Measurements from ENCODE around the gene OTOL1. TPM values are rescaled to one million over a fixed set of nuclear protein-coding genes. Genes with fewer than 3 reads are reported as not detected.
"Not testable (repeated sequence)": the region's sequence is repeated elsewhere in the genome, so short reads cannot be mapped to it uniquely, and the experiment has no call there.

The OTOL1 gene
- total RNA-seq, 4 donors from 2014 or later: not detected

- WGBS, 2 donors: 82 to 89% methylated on average over 1 of the region's 1 CpG
- no peak overlapping the region for H3K4me3 ChIP-seq (ENCODE audit: low read depth, poor library complexity, severe bottlenecking)
- TF ChIP-seq POLR2A (IDR thresholded peaks at IDR 0.05) (no peak), CTCF (IDR thresholded peaks at IDR 0.05) (no peak)
- intact Hi-C loops (cut with DNase I; ENCODE audit: low total_unique reads): no loop called here
- no peak for DNase-seq (ENCODE audit: low spot score in 2 of 2)
These were observed 25.4 kb upstream of the OTOL1 start for GRCh38 chr3:161471211-161471610.

- no peak for TF ChIP-seq POLR2A (IDR thresholded peaks at IDR 0.05)
- no peak for TF ChIP-seq CTCF (IDR thresholded peaks at IDR 0.05)
- H3K4me3 ChIP-seq (ENCODE audit: low read depth, poor library complexity, severe bottlenecking): no peak overlapping the region
- no peak for DNase-seq (ENCODE audit: low spot score in 2 of 2)
- intact Hi-C loops (cut with DNase I; ENCODE audit: low total_unique reads): no loop called here
- WGBS, 2 donors: 88 to 90% methylated on average over 2 of the region's 2 CpGs
These were observed 22.5 kb upstream of the OTOL1 start for GRCh38 chr3:161474139-161474538.

- TF ChIP-seq CTCF (IDR thresholded peaks at IDR 0.05): no peak
- TF ChIP-seq POLR2A (IDR thresholded peaks at IDR 0.05): no peak
- no peak for DNase-seq (ENCODE audit: low spot score in 2 of 2)
- no peak overlapping the region for H3K4me3 ChIP-seq (ENCODE audit: low read depth, poor library complexity, severe bottlenecking)
- intact Hi-C loops (cut with DNase I; ENCODE audit: low total_unique reads): no loop called here
- WGBS, 2 donors: 84 to 86% methylated on average over 4 of the region's 4 CpGs
These were observed 21.9 kb upstream of the OTOL1 start for GRCh38 chr3:161474741-161475140.

GRCh38 chr3:161475206-161475605 lies 21.4 kb upstream of the OTOL1 start:
- no peak for DNase-seq (ENCODE audit: low spot score in 2 of 2)
- H3K4me3 ChIP-seq (ENCODE audit: low read depth, poor library complexity, severe bottlenecking): no peak overlapping the region
- intact Hi-C loops (cut with DNase I; ENCODE audit: low total_unique reads): no loop called here
- no peak for TF ChIP-seq POLR2A (IDR thresholded peaks at IDR 0.05)
- no peak for TF ChIP-seq CTCF (IDR thresholded peaks at IDR 0.05)

- intact Hi-C loops (cut with DNase I; ENCODE audit: low total_unique reads): no loop called here
- TF ChIP-seq CTCF (IDR thresholded peaks at IDR 0.05): no peak
- no peak for TF ChIP-seq POLR2A (IDR thresholded peaks at IDR 0.05)
- DNase-seq (ENCODE audit: low spot score in 2 of 2): no peak
- H3K4me3 ChIP-seq (ENCODE audit: low read depth, poor library complexity, severe bottlenecking): no peak overlapping the region
These were observed 20.7 kb upstream of the OTOL1 start for GRCh38 chr3:161475905-161476304.

GRCh38 chr3:161484226-161484625 lies 12.4 kb upstream of the OTOL1 start:
- no peak for DNase-seq (ENCODE audit: low spot score in 2 of 2)
- 84 to 90% methylated on average over 1 of the region's 1 CpG for WGBS, 2 donors
- no peak overlapping the region for H3K4me3 ChIP-seq (ENCODE audit: low read depth, poor library complexity, severe bottlenecking)
- TF ChIP-seq CTCF (IDR thresholded peaks at IDR 0.05): no peak
- no peak for TF ChIP-seq POLR2A (IDR thresholded peaks at IDR 0.05)
- intact Hi-C loops (cut with DNase I; ENCODE audit: low total_unique reads): no loop called here

GRCh38 chr3:161488284-161488683 lies 8.3 kb upstream of the OTOL1 start:
- intact Hi-C loops (cut with DNase I; ENCODE audit: low total_unique reads); DNase-seq (ENCODE audit: low spot score in 2 of 2); H3K4me3 ChIP-seq (ENCODE audit: low read depth, poor library complexity, severe bottlenecking): not testable (repeated sequence)
- WGBS, 2 donors: 10 to 39% methylated on average over 1 of the region's 1 CpG
